HTR-8/SVneo (cell line): ENCODE results near the gene GREM2.

Experiments
- DNase-seq: peaks from one replicate; pipeline ENCODE4 v3.0.0; 2011; ENCODE audit warnings: low spot score, mixed read lengths; ENCODE audit not compliant: insufficient read length
- FAIRE-seq: peaks from 2 replicates; lab custom pipeline; 2011; peaks lifted over from hg19 to GRCh38; lab: Jason Lieb, UNC

GREM2 gene

DNA sequence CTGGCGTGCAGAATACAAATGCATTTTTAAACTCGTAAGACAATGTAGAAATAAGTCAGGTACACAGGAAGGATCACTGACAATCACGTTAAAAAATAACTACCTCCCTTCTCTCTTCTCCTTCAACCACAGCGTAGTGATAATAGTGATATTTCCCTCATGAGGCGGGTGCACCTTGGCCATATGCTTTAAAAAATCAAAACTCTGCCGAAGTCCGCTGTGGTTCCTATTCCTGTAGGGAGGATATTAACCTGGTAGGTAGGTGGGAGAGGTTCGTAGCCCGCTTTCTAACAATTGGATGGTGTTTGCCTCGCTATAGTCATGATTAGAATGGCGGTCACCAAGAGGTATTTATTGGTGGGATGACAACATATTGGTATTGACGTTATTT lies 732 bp downstream of the GREM2 start:
- FAIRE-seq, result no peak
- DNase-seq, result no peak

DNA sequence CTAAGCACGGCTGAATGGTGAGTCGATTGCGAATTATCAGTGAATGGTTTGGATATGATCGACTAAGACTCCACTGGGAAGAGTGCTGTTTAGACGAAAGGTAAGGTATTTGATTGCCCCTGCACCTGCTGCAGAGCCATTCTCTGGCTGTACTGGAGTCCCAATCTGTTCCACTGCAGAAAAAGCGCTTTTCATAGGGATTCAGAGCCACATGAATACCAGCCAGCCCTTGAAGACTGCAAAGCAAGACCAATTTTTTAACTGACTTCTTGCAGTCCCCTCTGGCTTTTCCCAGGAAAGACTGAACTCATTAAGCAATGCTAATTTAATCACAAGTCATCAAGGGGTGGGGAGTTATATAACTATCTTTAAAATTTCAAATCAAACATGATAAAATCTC lies 1.3 kb downstream of the GREM2 start:
- DNase-seq (no peak), FAIRE-seq (no peak)

DNA sequence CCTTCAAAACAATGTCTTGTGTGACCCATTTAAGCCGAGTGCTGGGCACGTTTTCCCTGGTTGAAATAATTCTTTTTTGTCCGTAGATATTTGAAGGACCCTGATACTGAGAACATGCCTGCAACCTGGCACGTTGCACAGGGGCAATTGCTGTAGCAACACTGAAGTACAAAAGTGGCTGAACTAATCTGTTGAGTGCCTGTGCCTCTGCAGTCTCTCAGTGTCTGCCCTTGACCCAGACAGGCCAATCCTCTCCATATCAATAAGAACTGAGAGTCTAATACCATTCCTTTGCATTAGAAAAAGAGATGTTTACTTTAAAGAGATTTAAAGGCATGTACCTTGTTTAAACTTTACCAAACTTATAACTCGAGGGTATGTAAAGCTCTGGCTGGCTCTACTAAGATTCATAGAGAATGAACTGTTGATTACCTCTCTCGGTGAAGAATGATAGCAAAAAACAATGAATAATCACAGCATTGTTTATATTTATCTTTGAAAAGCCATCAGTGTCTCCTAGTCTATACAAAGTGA lies 2.4 kb downstream of the GREM2 start:
- no peak for FAIRE-seq
- DNase-seq, result no peak

DNA sequence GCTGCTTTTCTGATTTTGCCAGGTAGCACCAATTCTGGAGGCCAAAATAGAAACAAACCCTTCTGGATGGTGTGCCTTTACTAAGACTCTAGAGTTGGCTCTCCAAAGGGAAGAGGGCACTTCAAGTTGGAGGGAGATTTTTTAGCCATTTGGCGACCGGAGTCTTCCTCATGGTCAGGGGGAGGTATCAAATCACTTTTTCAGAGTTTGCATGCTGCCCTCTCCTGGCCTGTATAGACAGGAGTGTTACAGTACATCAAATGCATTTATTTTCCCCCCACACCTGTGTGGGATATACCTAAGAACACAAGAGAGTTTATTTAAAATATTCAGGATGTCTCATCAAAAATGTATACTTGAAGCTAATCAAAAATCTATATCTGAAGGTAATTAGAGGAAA lies 3.2 kb downstream of the GREM2 start:
- no peak for FAIRE-seq
- DNase-seq, result peak; percentile 22

DNA sequence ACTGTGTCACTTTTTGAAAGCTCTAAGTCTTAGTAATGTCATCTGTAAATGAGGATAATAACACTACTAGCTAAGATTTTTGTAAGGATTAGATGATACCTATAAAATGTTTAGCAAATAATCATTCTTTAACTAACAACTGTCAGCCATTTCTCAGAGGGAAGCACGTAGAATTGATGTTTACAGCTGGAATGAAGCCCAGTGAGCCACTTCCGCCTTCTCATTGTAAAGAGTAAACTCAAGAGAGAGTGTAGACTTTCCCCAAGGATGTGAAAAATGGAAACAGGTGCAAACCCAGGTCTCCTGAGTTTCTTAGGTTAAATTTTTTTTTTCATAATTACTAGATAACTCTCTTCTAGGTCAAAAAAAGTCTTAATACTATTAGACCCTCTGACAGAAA lies 4.9 kb downstream of the GREM2 start:
- FAIRE-seq, result no peak
- no peak for DNase-seq

DNA sequence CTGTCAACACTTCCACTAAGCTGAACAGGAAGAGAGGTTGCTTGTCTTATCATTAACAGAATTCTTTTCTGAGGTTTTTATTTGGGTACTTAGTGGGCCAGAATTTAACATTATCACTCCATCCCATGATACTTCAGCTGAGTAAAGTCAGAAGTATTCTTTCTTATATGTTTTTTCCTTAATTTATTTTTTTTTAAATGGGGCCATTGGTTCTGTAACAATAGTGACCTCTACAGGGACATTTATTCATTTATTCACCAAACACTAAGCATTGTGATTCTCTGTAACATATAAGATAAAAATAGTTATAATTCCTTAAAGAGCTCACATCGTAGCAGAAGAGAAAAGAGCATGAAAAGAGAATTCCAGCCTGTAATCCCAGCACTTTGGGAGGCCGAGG lies 9.8 kb downstream of the GREM2 start:
- FAIRE-seq (no peak), DNase-seq (peak; percentile 13)

DNA sequence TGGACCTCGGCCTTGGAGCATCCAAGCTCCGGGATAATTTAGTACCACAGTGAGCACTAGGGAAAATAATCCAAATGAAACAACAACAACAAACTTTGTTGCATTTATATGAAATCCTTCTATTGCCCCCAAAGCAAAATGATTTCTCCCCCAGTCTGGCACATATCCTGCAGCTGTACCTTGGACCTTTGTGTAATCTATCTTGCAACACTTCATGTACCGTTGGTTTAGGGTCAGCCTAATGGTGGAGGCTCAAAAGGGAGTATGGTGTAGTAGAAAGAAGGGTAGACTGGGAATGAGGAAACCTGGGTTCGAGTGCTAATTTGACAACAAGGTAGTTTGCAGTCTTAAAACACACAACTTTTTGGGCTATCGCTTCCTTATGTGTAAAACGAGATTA lies 12.1 kb downstream of the GREM2 start:
- FAIRE-seq (no peak), DNase-seq (no peak)

DNA sequence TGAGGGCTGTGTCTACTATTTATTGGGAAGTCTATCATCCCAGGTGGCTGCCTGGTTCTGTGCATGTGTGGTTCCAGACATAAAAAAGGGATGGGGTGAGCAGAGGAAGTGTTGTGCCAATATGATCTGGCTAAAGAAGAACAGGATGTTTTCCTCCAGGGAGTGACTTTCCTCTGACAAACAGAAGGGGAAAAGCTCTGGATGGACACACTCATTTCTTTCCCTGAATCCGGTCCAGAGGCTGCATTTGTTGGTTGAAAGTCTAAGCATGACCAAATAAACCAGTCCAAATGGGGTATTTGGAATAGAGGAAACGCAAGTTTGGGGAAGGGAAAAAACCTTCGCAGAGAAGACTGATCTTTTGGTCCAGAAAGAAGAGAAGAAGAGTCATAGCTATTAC lies 12.7 kb downstream of the GREM2 start:
- no peak for FAIRE-seq

DNA sequence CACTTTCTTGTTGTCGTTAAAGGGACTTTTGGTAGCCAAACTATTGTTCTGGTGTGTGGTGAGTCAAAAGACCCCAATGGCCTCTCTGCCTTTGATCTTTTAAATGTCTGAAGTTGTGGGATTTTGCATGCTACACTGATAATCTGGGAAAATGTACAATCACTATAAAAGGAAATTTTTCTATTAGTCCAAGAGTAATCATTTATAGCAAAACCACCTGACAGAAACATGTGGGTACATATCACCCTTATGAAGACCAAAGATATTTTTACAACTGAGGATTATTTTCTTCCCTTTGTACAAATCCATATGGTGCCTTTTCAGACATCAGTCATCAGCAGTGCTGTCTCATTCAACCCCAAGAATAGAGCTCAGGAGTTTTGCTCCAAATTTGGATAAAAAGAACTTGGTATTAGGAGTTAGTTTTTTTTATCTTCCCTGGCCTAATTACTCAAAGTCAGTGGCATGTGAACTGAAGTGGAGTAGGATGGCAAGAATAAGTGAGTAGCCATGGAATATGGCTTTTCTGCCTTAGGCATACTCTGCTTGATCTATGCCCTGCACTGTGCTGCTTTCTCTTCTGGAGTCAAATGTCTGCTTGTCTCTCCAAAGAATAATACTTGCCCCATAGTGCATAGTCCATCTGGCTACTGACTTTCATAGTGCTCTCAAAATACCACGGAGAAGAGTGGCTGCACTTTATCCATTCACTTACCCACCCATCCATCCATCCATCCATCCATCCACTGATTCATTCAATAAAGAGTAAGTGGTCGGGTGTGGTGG lies 13.5 kb downstream of the GREM2 start:
- DNase-seq (no peak), FAIRE-seq (no peak)

More for the DNA sequence above, 12.7 kb downstream of the GREM2 start:
- no peak for DNase-seq

DNA sequence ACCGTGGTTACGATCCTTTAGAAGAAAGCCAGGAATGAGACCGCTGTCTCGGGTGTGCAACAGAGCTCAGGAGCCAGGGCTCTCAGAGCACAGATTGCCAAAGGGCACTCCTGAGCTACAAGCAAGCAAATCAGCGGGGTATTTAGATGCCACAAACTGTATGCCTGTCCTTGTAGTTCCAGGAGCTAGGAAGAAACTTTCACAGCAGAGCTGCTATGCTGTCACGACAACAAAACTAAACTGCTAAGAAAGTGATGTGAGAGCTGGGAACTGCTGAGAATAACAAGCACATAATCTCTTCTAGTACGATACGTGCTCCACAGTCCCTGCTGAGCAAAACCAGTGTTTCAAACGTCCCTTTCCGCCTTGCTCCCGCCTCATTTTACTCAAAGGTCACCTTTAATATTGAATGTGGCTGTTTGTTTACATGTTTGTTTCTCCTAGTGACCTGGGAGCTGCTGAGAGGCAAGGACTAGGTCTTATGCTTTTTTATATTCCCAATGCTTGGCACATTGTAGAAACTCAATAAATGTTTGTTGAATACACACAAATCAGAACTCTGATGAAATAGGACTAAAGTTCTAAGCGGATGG lies 14.7 kb downstream of the GREM2 start:
- DNase-seq, result no peak
- FAIRE-seq, result no peak

DNA sequence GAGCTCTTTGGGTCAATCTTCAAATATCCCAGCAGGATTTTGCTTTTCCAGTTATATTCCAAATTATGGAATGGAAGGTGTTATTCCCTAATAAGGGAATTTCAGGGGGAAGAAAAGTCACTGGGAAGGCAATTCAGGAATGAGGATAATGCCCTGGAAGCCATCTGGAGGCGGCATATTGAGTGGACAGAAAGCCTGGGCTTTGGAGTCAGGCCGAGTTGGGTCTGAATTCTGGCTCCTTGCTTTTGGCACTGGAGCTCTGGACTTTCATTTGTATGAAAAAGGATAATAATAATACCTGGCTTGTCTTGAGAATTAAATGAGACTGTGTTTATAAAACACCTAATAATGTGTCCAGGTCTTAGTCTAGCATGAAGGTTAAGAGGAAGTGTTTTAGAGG lies 16.5 kb downstream of the GREM2 start:
- FAIRE-seq (no peak), DNase-seq (no peak)

DNA sequence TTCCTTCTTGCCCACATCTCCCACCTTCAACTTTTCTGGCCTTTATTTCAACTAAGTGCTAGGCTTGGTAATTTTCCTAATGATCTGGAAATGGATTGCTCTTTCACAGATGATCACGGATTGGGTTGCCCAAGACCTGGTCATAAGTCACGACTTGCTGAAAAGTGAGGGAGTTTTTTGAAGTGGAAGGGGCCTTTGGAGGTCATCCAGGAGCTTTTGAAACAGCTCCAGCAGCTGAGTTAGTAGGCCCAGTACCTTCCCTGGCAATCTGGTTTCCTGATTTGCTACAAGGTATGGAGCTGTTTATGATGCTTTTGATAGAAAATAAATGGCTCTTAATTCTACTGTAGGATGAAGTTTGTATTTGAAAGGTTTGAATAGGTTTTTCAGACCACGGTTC lies 20.4 kb downstream of the GREM2 start:
- DNase-seq (no peak), FAIRE-seq (no peak)

DNA sequence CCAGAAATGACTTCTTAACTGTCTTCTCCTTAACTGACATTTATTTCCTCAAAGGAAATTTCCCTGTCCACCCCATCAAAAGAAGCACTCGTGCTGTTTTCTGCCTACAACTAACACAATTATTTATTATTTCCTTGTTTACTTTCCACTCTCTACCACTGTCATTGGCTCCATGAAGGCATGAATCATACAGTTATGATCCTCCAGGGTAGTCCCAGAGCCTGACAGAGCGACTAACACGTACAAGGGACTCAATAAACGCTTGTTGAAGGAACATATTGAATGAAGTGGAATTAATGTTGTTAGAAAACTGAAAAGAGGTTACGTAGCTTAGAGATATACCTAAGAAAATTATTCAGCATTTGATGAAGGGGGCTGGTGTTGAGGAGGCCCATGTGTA lies 20.9 kb downstream of the GREM2 start:
- FAIRE-seq, result no peak

DNA sequence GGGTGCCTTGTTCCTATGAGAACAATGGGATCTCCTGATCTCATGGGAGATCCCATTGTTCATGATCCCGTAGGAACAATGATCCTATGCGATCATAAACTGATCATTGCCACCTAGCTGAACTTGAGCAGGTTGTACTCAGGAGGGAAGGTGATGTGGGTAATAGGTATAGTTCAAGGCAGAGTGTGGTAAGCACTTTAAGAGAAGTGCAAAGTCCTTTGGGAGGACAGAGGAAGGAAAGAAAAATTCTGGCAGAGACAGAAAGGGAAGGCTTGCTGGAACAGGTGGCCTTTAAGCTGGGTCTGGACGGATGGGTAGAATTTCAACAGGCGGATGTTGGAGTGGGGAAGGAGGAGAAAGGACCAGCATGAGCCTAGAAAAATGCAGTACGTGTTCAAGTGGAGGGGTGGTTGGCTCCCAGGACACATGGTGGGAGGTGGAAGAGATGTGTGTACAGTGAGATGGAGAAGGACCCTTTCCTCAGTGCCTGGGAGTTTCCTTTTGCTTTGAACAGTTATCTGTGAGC lies 22.3 kb downstream of the GREM2 start:
- DNase-seq (no peak), FAIRE-seq (no peak)

More for the DNA sequence above, 20.9 kb downstream of the GREM2 start:
- DNase-seq, result no peak

DNA sequence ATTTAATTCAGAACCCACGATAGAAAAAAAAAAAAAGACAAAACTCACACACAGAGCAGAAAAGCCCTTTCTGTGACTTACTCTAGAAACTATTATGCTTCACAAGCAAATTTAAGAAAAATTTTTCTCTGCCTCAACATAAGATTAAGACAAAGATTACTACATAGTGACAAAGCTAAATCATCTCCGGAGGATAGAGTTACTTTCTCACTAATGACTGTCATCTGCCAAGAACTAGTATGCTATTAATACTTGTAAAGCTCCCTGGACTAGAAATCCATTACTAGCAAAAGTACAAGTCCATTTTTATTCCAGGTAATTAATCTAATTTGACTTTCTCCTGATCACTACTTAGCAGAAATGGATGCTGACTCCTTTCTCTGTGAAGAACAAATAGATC lies 25.9 kb downstream of the GREM2 start:
- FAIRE-seq, result no peak
- no peak for DNase-seq

DNA sequence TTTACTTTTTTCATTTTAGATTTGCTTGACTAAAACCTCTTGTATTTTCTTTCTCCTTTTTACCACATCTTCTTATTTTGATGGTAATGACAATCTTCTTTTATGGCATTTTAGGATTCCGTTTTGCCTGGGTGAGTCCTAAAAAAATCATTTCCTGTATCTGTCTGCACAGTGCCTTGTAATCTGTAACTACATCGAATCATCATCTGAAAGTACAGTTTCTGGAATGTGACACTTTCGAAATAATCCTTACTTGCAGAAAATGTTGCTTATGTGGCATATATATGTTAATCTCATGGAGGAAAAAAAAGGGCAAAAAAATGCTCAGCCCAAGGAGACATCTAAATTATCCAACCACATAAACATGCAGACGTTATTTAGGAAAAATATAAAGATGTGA lies 29.0 kb downstream of the GREM2 start:
- DNase-seq (no peak), FAIRE-seq (no peak)

DNA sequence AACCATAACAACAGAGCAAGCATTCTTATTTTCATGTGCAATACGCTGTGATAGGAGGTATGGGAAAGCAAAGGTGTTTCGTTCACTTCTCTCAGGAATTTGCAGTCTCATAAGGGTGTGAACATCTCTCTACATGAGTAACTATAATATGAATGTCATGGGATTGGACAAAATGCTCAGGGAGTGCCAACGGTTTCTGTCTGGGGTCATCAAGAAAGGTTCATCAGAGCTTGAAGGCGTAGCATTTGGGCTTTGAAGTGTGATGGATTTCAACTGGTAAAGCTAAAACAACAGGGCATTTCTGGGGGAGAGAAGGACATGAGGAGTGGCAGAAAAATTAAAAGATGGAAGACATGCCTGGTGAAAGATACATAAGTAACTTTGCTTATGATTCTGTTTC lies 32.4 kb downstream of the GREM2 start:
- FAIRE-seq, result no peak
- DNase-seq, result no peak

DNA sequence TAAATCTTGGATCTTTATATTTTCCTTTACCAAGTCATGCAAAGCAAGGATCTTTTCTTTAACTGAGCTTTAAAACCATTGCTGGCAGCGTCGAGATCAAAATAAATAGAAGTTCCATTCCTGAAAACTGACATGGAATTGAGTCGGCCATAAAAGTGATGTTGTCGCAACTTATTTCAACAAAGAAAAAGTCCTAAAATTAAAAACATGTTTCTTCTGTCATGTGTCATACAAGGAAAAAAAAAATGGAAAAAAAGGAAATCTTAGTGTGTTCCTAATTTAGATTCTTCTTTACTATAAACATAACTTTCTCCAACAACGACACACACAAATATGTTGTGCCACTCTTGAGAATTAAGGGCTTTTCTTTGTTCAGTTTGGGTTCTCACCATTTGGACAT lies 34.9 kb downstream of the GREM2 start:
- no peak for FAIRE-seq
- no peak for DNase-seq

DNA sequence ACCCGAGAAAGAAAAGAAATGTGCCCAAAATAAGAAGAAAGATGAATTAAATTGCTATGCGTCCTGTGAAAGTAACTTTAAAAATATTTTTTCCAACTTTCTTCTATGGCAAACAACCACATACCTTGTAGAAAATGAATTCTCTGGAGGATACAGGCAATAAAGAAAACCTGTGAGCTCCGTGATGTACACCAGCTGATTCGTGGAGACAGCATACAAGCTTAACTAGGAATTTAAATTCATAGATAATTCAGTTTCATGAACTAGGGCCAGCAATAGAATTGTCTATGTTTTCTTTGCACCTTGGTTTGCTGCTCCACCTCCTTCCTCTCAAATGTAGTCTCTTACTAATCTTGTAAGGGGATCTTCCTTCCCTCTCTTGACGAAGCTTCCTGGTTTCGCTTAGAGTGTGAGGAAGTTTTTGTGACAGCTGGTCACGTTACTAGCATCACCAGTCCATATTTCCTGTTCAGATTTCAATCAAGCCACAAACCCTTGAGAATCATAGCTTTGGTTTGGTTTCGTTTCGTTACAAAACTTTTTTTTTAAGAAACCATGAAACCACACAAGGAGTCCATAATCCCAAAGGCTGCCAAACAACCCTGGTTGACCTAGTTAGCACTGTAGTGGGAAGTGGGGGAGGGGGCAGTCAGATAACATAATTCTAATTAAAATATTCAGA lies 35.8 kb downstream of the GREM2 start:
- FAIRE-seq (no peak), DNase-seq (peak; percentile 53)

DNA sequence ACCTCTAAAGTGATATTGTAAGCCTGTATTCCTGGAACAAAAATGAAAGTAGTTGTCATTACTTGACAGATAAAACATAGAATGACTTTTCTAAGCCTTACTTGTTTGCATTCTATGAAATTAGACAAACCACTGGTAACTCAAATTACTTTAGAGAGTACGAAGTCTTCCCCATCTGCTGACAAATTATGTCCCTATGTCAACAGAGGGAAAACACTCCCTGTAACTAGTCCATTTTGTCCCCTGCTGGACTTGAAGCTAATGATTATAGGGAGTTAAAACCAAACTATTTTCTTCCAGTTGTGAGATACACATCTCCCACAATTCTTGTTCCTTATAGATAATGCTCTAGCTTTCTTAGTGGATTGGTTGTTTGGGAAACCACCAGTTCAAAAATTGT lies 39.6 kb downstream of the GREM2 start:
- no peak for FAIRE-seq

DNA sequence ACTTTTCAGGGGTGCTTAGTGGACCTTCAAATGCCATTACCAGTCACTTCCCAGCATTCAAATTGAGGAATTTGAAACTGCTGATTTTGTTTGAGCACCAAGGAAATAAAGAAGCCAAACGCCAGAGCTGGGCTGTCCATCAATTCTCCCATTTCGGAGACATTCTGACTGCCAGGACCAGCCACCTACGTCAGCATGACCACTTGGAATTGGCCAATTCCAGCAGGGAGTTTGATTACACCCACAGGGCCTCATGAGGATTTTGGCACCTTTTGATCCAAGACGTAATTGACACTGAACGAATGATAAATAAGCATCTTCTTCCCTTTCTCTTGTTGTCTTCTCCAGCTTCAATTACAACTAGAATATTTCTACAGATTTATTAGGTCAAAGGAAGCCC lies 40.2 kb downstream of the GREM2 start:
- DNase-seq (no peak), FAIRE-seq (no peak)

More for the DNA sequence above, 39.6 kb downstream of the GREM2 start:
- DNase-seq, result no peak
